AG09309 (cell line): ENCODE data around the gene FOXN3.

Source experiments
- DNase-seq: peaks from one replicate; pipeline ENCODE4 v3.0.0-alpha.2; 2010; ENCODE audit warnings: low read depth
- H3K4me3 ChIP-seq: 2 replicates; pipeline ENCODE4 v1.5.1; 2011; ENCODE audit warnings: mild to moderate bottlenecking, low read depth, low read length, moderate library complexity; ENCODE audit not compliant: control insufficient read depth
- CTCF ChIP-seq: IDR thresholded peaks from 2 replicates; pipeline ENCODE4 v1.5.1; 2011; ENCODE audit warnings: mild to moderate bottlenecking, low read depth, low read length, inconsistent platforms; ENCODE audit not compliant: insufficient read depth, control insufficient read depth; ENCODE audit errors: missing control alignments

The FOXN3 gene

GRCh38 chr14:89455412-89455811, 38.4 kb upstream of the FOXN3 start:
- no peak for DNase-seq
- TF ChIP-seq CTCF = no peak
- no peak overlapping the region for H3K4me3 ChIP-seq

GRCh38 chr14:89454996-89455395, 38.0 kb upstream of the FOXN3 start:
- H3K4me3 ChIP-seq = no peak overlapping the region
- DNase-seq = no peak
- no peak for TF ChIP-seq CTCF

- no peak for DNase-seq
- TF ChIP-seq CTCF = no peak
- no peak overlapping the region for H3K4me3 ChIP-seq
These were observed 35.2 kb upstream of the FOXN3 start for GRCh38 chr14:89452281-89452680.

GRCh38 chr14:89451229-89451628, 34.2 kb upstream of the FOXN3 start:
- H3K4me3 ChIP-seq = no peak overlapping the region
- no peak for TF ChIP-seq CTCF
- no peak for DNase-seq

GRCh38 chr14:89447182-89447944, 30.3 kb upstream of the FOXN3 start:
- no peak for DNase-seq

GRCh38 chr14:89445273-89445973, 28.4 kb upstream of the FOXN3 start:
- H3K4me3 ChIP-seq = no peak overlapping the region
- no peak for DNase-seq
- TF ChIP-seq CTCF = no peak

More at GRCh38 chr14:89447182-89447944, 30.3 kb upstream of the FOXN3 start:
- TF ChIP-seq CTCF = no peak
- no peak overlapping the region for H3K4me3 ChIP-seq
